CD4-positive, alpha-beta T cell treated with Interleukin-4 for 4 hours (primary cell): ENCODE results near the gene CXCL9.
"Not testable (repeated sequence)": the region's sequence is repeated elsewhere in the genome, so short reads cannot be mapped to it uniquely, and the experiment has no call there.

Source experiments
- DNase-seq: peaks from one replicate; pipeline ENCODE4 v3.0.0-alpha.2; 2020

Gene CXCL9

DNA sequence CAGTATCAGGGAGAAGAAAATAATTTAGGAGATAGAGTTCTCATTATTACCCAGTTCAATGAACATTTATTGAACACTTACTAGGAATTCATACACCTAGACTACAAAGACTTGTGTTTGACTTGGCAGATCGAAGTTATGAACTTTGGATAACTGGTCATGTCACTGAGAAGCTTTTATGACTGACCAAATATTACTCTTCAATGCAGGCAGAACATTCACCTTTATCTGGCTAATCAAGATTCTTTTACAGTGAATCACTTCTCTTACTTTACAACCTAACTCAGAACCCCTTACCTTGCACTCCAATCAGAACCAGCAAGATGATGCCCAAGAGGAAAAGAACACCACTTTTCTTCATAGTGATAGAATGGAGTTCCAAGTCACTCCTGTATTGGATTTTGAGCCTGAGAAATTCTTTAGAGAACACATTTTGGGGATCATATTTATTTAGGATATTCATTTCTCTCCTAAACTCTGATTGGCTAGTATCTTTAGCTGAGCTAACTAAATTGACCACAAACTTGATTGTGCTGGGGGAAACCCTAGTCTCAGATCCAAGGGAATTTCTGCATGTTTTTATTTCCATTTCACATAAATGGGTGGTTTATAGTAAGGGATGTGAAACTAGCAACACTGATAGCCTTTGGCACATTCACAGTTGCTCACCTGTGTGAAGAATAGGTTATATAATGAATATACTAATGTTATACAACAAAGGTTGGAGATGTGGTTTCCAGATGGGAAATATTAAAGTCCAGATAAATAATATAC is at the start of gene CXCL9:
Gene CXCL9, minus strand, starts transcription at position 421 of the 774 bp plus-strand sequence. Its CDS starts 60 bp downstream, at position 361.
- DNase-seq = no peak

DNA sequence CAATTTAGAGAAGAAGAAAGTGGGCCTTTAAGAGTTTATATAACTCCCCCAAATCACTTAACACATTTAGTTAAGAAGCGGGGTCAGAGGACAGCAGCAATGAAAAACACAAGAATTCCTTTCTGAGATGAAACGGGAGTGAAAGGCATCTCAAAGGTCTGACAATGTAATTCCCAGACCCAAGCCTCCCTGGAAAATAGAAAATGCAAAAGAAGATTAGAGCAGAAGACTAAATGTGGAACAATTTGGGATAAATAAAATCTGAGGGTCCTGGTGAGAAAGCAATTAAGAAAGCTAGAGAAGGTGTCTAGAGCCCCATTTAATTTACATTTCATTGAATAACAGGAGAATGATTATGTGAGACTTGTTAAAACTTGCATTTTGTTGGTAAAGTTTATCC is 48.1 kb upstream of the CXCL9 start:
- no peak for DNase-seq

DNA sequence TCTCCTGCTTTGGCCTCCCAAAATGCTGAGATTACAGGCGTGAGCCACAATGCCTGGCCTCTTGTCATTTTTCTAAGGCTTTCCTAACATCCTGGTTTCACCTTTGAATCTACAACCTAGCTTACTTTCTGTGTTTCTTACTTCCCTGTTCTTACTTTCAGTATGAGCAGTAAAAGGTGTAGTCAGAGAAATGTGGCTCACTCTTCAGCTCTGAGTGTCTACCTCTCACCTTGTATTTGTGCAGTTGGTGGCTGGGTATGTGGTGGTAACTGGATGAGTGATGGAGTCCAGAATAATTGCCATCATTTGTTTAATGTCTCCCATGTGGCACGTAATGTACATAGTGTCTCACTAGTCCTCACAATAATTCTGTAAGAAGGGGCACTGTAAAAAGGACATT is 47.7 kb upstream of the CXCL9 start:
- no peak for DNase-seq

DNA sequence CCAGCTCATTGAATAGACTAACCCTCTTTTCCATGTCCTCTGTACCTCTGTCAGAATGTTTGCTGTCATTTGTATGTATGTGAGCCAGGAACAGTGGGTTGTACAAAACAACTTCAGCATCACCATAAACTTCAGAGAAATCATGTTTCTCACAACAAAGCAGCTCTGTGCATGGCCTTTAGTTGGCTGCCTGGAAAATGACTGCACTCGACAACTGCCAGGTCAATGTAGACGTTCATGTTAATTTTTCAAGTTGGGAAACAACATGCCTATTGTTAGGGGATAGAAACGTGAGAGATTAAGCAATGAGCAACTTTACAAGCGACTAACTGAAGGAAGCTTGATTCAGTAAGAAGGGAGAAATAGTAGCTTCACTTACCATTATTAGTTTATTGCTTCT is 46.4 kb upstream of the CXCL9 start:
- no peak for DNase-seq

DNA sequence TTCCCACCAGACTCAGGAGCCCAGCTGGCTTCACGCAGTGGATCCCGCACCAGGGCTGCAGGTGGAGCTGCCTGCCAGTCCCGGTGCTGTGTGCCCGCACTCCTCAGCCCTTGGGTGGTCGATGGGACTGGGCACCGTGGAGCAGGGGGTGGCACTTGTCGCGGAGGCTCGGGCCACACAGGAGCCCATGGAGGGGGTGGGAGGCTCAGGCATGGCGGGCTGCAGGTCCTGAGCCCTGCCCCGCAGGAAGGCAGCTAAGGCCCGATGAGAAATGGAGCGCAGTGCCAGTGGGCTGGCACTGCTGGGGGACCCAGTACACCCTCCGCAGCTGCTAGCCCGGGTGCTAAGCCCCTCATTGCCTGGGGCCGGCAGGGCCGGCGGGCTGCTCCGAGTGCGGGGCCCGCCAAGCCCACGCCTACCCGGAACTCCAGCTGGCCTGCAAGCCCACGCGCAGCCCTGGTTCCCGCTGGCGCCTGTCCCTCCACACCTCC is 43.3 kb upstream of the CXCL9 start:
- not testable (repeated sequence) for DNase-seq

DNA sequence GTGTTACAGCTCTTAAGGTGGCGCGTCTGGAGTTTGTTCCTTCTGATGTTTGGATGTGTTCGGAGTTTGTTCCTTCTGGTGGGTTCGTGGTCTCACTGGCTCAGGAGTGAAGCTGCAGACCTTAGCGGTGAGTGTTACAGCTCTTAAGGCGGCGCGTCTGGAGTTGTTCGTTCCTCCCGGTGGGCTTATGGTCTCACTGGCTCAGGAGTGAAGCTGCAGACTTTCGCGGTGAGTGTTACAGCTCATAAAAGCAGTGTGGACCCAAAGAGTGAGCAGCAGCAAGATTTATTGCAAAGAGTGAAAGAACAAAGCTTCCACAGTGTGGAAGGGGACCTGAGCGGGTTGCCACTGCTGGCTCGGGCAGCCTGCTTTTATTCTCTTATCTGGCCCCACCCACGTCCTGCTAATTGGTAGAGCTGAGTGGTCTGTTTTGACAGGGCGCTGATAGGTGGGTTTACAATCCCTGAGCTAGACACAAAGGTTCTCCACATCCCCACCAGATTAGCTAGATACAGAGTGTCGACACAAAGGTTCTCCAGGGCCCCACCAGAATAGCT is 42.6 kb upstream of the CXCL9 start:
- DNase-seq = not testable (repeated sequence)

DNA sequence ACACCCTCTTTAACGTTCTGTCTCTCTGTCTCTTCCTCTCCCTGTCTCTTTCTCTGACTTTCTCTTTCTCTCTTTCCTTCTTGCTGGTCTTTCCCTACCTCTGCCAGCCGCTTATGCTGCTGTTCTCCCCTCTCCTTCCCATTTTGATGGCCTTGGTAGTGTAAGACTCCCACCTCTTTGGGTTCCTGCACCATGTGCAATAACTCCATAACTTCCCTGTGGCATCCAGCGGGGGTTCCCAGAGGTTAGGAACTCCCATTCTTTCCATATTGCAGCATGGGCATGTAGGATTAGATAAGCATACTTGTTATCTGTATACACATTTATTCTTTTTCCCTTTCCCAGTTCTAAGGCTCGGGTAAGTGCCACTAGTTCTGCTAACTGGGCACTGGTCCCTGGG is 37.4 kb upstream of the CXCL9 start:
- not testable (repeated sequence) for DNase-seq

DNA sequence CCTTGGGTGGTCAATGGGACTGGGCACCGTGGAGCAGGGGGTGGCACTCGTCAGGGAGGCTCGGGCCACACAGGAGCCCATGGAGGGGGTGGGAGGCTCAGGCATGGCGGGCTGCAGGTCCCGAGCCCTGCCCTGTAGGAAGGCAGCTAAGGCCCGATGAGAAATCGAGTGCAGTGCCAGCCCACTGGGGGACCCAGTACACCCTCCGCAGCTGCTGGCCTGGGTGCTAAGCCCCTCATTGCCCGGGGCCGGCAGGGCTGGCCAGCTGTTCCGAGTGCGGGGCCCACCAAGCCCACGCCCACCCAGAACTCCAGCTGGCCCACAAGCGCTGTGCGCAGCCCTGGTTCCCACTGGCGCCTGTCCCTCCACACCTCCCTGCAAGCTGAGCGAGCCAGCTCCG is 36.0 kb upstream of the CXCL9 start:
- not testable (repeated sequence) for DNase-seq

DNA sequence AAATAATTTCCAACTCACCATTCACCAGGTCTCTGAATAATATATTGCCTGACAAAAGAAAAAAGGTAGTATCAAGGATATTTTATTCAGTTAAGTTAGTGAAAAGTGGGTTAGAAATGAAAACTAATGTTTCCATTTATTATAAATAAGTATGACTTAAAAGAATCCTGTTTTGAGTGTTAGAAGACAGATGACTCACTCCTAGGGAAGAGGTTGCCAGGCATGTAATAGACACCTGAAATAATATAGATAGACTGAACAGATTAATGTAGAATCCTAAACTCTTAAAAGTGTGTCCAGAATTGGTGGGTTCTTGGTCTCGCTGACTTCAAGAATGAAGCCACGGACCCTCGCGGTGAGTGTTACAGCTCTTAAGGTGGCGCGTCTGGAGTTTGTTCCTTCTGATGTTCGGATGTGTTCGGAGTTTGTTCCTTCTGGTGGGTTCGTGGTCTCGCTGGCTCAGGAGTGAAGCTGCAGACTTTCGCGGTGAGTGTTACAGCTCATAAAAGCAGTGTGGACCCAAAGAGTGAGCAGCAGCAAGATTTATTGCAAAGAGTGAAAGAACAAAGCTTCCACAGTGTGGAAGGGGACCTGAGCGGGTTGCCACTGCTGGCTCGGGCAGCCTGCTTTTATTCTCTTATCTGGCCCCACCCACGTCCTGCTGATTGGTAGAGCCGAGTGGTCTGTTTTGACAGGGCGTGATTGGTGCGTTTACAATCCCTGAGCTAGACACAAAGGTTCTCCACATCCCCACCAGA is 35.1 kb upstream of the CXCL9 start:
- peak; percentile 8 for DNase-seq

DNA sequence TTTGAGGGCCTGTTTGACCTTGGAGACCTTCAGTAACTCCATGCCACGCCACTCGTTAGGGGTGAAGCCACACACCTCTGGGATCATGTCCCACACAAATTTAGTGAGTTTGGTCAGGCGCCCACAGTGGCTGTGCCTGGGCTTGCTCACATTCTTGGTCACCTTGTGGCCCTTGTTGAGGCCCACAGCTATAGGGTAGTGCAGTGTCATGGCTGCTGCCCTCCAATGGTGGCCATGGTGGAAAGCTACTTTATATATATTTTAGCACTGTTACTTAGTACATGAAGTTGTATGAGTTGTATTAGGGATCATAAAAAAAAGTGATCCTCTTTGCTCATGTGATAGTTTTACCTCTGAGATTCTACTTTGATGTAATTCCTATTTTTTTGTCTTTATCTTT is 29.5 kb upstream of the CXCL9 start:
- DNase-seq = no peak

DNA sequence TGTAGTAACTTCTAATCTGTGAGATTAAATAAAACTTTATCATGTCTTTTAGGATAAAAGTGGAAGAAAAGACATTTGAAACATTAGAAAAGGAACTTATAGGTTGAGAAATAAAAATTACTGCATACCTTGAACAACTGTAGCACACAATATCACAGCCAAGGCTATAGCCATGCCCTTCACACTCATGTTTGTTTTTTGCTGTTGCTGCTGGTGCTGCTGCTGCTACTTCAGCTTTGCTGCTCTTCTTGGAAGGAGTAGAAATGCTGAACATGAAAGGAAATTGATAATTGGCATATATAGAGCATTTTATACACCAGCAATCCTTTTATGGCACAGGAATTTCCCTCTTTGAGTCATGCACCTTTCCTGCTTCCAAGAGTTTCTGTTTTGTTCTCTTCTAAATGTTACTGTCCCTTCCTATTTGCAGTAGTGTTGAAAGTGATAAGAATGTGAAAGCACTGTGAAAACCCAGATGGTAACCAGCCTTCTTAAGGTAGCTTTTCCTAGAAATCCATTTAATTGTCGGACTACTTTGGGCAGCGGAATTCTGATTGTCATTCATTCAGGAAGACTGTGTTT is 28.6 kb upstream of the CXCL9 start, which contains the start of gene CXCL11:
Gene CXCL11, minus strand, starts transcription at position 272 of the 582 bp plus-strand sequence. Its CDS starts 83 bp downstream, at position 189.
- DNase-seq = no peak

DNA sequence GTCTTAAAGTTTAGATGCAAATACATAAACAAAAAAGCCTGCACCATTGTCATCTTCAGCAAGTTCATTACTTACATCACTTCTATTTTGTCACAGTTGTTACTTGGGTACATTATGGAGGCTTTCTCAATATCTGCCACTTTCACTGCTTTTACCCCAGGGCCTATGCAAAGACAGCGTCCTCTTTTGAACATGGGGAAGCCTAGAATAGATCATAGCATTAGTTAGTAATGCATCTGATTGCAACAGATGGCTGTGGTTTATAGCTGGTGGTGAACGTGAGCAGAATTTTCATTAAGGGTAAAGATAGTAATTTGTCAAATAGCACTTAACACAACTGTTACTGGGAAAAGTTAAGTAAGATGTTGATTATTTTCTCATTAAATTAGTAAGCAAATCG is 27.8 kb upstream of the CXCL9 start:
- DNase-seq = no peak

DNA sequence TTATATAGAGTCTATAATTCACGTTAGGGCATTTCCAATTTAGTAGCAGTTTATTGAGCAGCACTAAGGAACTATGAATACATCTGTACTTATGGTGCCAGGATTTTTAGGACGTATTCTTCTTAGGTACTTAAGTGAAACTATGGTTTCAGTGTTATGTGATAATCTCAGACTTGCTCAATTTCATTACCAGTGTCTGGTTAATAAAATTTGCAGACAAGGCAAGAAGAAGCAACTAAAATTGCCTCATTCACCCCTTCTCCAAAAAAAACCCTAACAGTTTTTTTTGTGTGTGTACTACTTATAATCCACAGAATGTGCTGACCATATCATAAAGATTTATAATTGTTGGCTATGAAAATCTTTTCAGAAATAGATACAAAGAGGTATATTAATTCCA is 22.0 kb upstream of the CXCL9 start:
- DNase-seq = no peak

DNA sequence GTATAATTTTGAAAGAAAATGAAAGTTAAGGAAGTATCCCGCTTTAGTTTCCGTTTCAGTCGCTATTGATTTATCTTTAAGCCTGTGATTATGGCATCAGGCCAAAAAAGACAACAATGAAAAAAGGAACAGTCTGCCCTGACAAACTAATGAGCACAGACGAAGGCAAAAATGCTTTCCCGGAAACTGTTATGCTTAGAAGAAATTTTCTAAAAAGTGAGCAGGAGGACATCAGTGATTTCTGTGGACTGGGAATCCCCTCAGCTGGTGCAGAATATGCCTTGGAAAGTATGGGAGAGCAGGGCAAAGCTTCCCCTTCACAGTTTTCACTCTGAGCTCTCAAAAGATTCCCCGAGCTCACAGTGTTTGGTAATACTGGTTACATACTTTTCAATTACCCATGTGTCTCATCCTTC is 21.0 kb upstream of the CXCL9 start:
- peak; percentile 12 for DNase-seq

DNA sequence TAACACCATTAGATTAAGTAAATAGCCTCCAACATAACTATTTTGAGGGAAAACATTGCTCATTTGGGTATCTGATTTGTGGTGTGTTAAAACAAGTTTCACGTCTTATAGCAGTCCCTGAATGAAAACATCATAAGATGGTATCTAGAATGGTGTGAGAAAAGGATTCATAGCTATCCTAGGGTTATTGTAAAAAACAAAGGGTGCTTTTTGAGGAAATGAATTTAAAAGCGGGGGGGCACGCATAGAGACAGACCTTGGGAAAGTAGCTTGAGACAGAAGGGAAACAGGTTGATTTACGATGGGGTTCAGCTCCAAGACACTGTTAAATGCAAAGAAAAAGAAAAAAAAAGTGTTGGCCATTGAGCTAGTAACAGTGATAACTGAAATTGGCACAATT is 16.8 kb upstream of the CXCL9 start:
- no peak for DNase-seq

DNA sequence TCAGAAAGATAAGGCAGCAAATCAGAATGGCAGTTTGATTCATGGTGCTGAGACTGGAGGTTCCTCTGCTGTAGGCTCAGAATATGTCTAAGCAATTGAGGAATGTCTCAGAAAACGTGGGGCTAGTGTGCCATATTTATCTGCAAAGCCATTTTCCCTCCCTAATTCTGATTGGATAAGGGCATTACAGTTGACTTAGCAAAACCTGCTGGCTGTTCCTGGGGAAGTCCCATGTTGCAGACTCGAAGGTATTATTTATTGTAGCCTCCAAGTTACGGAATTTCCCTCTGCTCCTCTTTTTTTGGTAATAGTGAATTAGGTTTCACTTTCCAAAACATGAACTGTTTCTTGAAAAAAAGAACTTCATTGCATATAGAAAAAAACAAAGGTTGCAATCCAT is 16.1 kb upstream of the CXCL9 start, which contains the start of gene CXCL10:
Gene CXCL10, minus strand, starts transcription at position 109 of the 400 bp plus-strand sequence. Its CDS starts 66 bp downstream, at position 43.
- peak; percentile 30 for DNase-seq

DNA sequence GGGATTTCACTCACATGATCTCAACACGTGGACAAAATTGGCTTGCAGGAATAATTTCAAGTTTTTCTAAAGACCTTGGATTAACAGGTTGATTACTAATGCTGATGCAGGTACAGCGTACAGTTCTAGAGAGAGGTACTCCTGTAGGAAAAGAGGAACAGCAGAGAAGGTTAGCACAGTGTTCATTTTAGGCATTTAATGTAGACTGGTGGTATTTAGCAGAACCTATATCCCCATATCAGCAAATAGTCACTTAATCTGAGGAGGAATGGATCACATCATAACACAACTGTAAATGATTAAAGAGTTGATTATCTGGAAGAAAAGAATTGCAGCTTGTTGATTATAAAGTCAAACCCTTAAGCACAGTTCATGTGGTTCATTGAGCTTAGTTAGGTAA is 15.4 kb upstream of the CXCL9 start:
- no peak for DNase-seq

DNA sequence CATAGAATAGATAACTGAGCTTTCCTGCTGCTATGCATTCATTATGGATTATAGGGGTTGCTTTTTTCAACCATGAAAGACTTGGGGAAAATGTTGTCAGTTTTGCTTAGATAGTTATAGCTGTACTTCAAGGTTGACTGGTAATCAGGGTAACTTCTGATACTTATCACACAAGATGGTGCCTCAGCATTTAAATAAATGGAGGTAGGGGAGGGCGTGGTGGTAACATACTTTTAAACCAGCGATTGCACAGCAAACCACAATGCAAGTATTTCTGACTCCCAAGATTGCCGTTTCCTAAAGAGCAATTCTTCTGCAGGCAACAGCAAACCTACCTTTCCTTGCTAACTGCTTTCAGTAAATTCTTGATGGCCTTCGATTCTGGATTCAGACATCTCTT is 14.7 kb upstream of the CXCL9 start:
- DNase-seq = no peak

DNA sequence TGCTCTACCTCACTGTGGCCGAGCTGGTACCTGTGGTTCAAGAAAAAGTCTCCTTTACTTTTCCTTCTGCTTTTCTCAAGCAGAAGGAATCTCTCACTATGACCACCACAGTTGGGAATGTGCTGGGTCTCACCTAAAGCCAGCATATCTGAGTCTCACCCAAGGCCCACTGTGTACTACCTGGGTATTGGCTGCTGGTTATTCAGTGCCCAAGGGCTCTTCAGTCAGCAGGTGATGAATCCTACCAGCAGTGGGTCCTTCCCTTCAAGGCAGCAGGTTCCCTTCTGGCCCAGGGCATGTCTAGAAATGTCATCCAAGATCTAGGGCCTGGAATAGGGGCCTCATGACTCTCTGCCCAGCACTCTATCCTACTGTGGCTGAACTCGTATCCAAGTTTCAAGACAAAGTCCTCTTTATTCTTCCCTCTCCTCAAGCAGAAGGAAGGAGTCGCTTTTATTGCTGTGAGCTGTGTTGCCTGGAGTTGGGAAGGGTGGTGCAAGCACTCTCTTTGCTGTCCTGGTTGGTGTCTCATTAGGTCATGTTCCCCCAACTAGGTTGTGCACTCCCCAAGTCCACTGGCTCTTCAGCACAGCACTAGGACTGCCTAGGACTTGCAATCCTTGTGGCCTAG is 9.9 kb upstream of the CXCL9 start:
- DNase-seq = no peak

DNA sequence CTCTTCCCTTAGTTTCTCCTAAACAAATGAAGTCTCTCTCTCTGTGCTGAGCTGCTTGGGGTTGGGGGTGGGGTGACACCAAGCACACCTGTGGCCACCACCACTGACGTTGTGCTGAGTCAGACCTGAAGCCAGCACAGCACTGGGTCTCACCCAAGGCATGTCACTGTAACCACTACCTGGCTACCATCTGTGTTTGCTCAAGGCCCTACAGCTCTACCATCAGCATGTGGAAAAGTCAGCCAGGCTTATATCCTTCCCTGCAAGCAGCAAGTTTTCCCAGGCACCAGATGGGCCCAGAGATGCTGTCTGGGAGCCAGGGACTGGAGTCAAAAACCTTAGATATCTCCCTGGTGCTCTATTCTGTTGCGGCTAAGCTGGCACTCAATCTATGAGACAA is 9.1 kb upstream of the CXCL9 start:
- DNase-seq = no peak

DNA sequence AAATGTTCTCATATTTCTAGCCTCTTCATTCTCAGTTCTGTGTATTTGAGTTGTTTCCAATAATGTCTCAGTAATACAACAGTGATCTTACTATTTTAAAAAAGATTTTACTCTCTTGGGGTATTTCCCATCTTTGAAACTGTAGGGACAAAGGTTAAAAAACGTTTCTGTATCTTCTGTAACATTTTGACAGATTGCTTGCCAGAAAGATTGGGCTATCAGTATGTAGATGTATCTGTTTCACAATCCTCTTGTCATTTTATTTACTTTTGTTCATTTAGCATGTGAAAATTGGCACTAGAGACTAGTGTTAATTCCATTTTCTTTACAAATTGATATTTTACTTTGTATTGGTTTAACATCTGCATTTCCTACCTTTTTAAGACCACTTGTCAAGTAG is 6.2 kb upstream of the CXCL9 start:
- DNase-seq = no peak

DNA sequence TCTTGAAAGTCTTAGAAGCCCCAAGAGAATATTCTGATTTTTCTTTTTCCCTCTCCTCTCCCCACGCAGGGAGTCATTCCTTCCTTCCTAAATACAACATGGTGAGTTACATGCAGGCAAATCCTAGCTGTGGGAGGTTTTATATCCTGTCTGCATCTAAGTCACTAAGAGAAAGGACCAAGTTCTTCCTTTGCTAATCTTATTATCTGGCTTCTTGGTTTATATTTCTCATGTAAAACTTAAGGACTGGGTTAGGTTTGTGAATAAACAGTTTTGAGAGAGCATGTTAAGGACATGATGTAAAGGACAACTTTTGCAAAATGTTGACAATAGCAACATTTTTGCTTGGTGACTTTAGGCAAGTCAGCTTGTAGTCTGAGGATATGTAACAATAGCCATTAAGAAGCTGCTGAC is 5.1 kb upstream of the CXCL9 start:
- DNase-seq = no peak
